CD4-positive, alpha-beta T cell (primary cell): Measurements from ENCODE around the gene SHMT2. TPM values are rescaled to one million over a fixed set of nuclear protein-coding genes. Genes with fewer than 3 reads are reported as not detected.

Experiments
- ATAC-seq: fragments of 200-7000 bp; cut with Tn5 transposase; one replicate; pipeline ENCODE4 v1.10.0; 2022; ENCODE audit warnings: mild to moderate bottlenecking; ENCODE audit not compliant: poor library complexity
- CTCF ChIA-PET: fragments of 350-600 bp; sonication (Branson Sonifier 250); formaldehyde crosslinking; loops from one replicate; lab custom pipeline; 2021; ENCODE audit warnings: antibody characterized with exemption, inconsistent platforms; lab: Charles Lee
- POLR2A ChIA-PET: fragments of 350-600 bp; sonication (Branson Sonifier 250); formaldehyde crosslinking; loops from one replicate; lab custom pipeline; 2021; ENCODE audit warnings: antibody characterized with exemption, inconsistent platforms; lab: Charles Lee
- DNase-seq, 14 experiments: peaks; one replicate each; pipeline ENCODE4 v3.0.0-alpha.2; 2013 to 2020; ENCODE audit warnings: mixed read lengths in 2 of 14
- H3K27ac ChIP-seq, 2 donors: one replicate each; pipeline versions ENCODE4 v1.5.1 to v1.7.0; 2013; ENCODE audit warnings: low read length in 2 of 2, low read depth in 1 of 2, mild to moderate bottlenecking in 1 of 2
- H3K27me3 ChIP-seq, 2 experiments: 1 replicate in 1 of 2; 2 replicates in 1 of 2; pipeline versions ENCODE4 v1.6.1 to v1.7.0; 2013; ENCODE audit warnings: low read length in 2 of 2, control low read depth in 1 of 2, mild to moderate bottlenecking in 1 of 2, moderate library complexity in 1 of 2; ENCODE audit not compliant: insufficient read depth in 2 of 2, control insufficient read depth in 1 of 2
- H3K36me3 ChIP-seq: one replicate; pipeline ENCODE4 v1.6.1; 2013; ENCODE audit warnings: low read length, control low read depth; ENCODE audit not compliant: insufficient read depth
- H3K4me1 ChIP-seq: one replicate; pipeline ENCODE4 v1.6.1; 2013; ENCODE audit warnings: low read length, control low read depth; ENCODE audit not compliant: insufficient read depth
- H3K4me3 ChIP-seq: one replicate; pipeline ENCODE4 v1.5.1; 2013; ENCODE audit warnings: mild to moderate bottlenecking, low read length, moderate library complexity
- H3K9me3 ChIP-seq, 2 experiments: 1 replicate in 1 of 2; 2 replicates in 1 of 2; pipeline versions ENCODE4 v1.6.1 to v1.7.0; 2013; ENCODE audit warnings: low read length in 2 of 2, mild to moderate bottlenecking in 2 of 2, control low read depth in 1 of 2, moderate library complexity in 1 of 2; ENCODE audit not compliant: control insufficient read depth in 1 of 2, insufficient read depth in 1 of 2
- H3K27ac Mint-ChIP-seq: one replicate; pipeline ENCODE4 v1.8.0; 2020; ENCODE audit warnings: mixed read lengths
- H3K27me3 Mint-ChIP-seq: one replicate; pipeline ENCODE4 v1.8.0; 2021; ENCODE audit warnings: mixed read lengths
- H3K36me3 Mint-ChIP-seq: one replicate; pipeline ENCODE4 v1.8.0; 2021; ENCODE audit warnings: low read depth, mixed read lengths
- H3K4me1 Mint-ChIP-seq: one replicate; pipeline ENCODE4 v1.8.0; 2021; ENCODE audit warnings: low read depth, mixed read lengths
- H3K4me3 Mint-ChIP-seq: one replicate; pipeline ENCODE4 v1.8.0; 2020; ENCODE audit warnings: mild to moderate bottlenecking, mixed read lengths
- H3K9me3 Mint-ChIP-seq: one replicate; pipeline ENCODE4 v1.8.0; 2020; ENCODE audit warnings: mixed read lengths
- CTCF ChIP-seq: fragments of 200-600 bp; IDR thresholded peaks from one replicate; pipeline ENCODE4 v1.8.0; 2022; ENCODE audit warnings: antibody characterized with exemption, mild to moderate bottlenecking
- intact Hi-C, 2 experiments: fragments of 100-400 bp; cut with DNase I in 1 of 2; cut with micrococcal nuclease in 1 of 2; formaldehyde crosslinking; loops; one replicate each; pipeline versions ENCODE4 v1.15.1 to v1.9.0; 2023 to 2025; cut with DNase I, micrococcal nuclease
- total RNA-seq, 174 experiments: library from RNA in 2 of 174; stranded (reverse) in 2 of 174; gene quantifications; one replicate each; pipeline ENCODE4 v1.2.3 and lab custom pipeline; 2021 to 2026

SHMT2 gene
- total RNA-seq, 2 experiments from 2014 or later: 21.3 to 22.2 TPM

- no peak overlapping the region for H3K27ac Mint-ChIP-seq
- no peak overlapping the region for H3K27ac ChIP-seq
- DNase-seq (no peak), ATAC-seq (no peak)
- peaks cover 3% of the 10 kb centered on the region for H3K36me3 ChIP-seq
- no peak for TF ChIP-seq CTCF
- intact Hi-C loops: no loop called here
- POLR2A ChIA-PET: no interaction called here
- H3K4me1 ChIP-seq: no peaks in the 10 kb centered on the region
- H3K4me3 Mint-ChIP-seq: no peak overlapping the region
- peaks cover 17% of the 10 kb centered on the region for H3K36me3 Mint-ChIP-seq
- no peaks in the 10 kb centered on the region for H3K27me3 Mint-ChIP-seq
- H3K27me3 ChIP-seq: no peaks in the 10 kb centered on the region
- H3K4me3 ChIP-seq: no peak overlapping the region
- H3K9me3 ChIP-seq: no peaks in the 10 kb centered on the region
- CTCF ChIA-PET: no interaction called here
- no peaks in the 10 kb centered on the region for H3K9me3 Mint-ChIP-seq
- H3K4me1 Mint-ChIP-seq: no peaks in the 10 kb centered on the region
These were observed 30.3 kb upstream of the SHMT2 start for GRCh38 chr12:57199191-57199590.

GRCh38 chr12:57200497-57200896 lies 29.0 kb upstream of the SHMT2 start:
- Mint-ChIP-seq H3K9me3 (no peaks in the 10 kb centered on the region), H3K4me1 (no peaks in the 10 kb centered on the region), H3K27me3 (no peaks in the 10 kb centered on the region), H3K27ac (no peak overlapping the region), H3K4me3 (no peak overlapping the region), H3K36me3 (peaks cover 17% of the 10 kb centered on the region)
- Histone ChIP-seq H3K4me3 (no peak overlapping the region), H3K27ac (no peak overlapping the region), H3K4me1 (no peaks in the 10 kb centered on the region), H3K36me3 (peaks cover 3% of the 10 kb centered on the region), H3K27me3 (no peaks in the 10 kb centered on the region), H3K9me3 (no peaks in the 10 kb centered on the region)
- DNase-seq: no peak
- intact Hi-C loops: no loop called here
- ChIA-PET CTCF (no interaction called here), POLR2A (no interaction called here)
- no peak for TF ChIP-seq CTCF
- ATAC-seq: no peak

- POLR2A ChIA-PET: no interaction called here
- no peak for ATAC-seq
- H3K27me3 Mint-ChIP-seq: no peaks in the 10 kb centered on the region
These were observed 28.3 kb upstream of the SHMT2 start for GRCh38 chr12:57201219-57201618.

More at GRCh38 chr12:57201219-57201618, 28.3 kb upstream of the SHMT2 start:
- H3K4me1 Mint-ChIP-seq: no peaks in the 10 kb centered on the region
- H3K27me3 ChIP-seq: no peaks in the 10 kb centered on the region
- intact Hi-C loops: no loop called here
- peaks cover 3% of the 10 kb centered on the region for H3K36me3 ChIP-seq
- H3K9me3 ChIP-seq: no peaks in the 10 kb centered on the region
- no peak overlapping the region for H3K4me3 ChIP-seq
- no peak for TF ChIP-seq CTCF
- H3K27ac ChIP-seq: no peak overlapping the region
- H3K4me1 ChIP-seq: no peaks in the 10 kb centered on the region
- H3K9me3 Mint-ChIP-seq: no peaks in the 10 kb centered on the region
- no peak overlapping the region for H3K4me3 Mint-ChIP-seq
- no peak for DNase-seq
- no peak overlapping the region for H3K27ac Mint-ChIP-seq
- peaks cover 17% of the 10 kb centered on the region for H3K36me3 Mint-ChIP-seq
- CTCF ChIA-PET: no interaction called here
